NCI-H69 (cell line): ENCODE data around the gene OSCP1.
"Not testable (repeated sequence)": the region's sequence is repeated elsewhere in the genome, so short reads cannot be mapped to it uniquely, and the experiment has no call there.

ENCODE experiments used
- DNase-seq: peaks from one replicate; lab custom pipeline; 2025; lab: John Stamatoyannopoulos, UW

Gene OSCP1

GRCh38 chr1:36450270-36450918 is at the start of gene OSCP1:
OSCP1 (minus strand) TSS chr1:36450451; CDS start chr1:36450369, 82 bp downstream.
- peak; percentile 95 for DNase-seq

DNA sequence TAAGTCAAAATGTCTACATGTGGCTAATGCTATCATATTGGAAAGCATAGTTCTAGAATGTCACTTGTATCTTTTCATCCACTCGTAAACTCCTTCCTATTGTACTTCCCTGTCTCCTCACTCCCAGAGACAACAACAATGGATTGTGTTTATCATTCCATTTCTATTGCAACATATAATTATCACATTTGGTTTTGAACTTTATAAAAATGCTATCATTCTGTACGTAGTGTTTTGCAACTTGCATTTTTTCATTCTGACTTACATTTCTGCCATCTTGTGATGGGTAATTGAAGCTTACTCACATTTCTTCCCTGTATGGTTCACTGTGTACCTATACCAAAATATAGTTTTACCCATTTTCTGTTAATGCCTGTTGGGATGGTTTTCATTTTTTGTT is 47.0 kb upstream of the OSCP1 start:
- no peak for DNase-seq

DNA sequence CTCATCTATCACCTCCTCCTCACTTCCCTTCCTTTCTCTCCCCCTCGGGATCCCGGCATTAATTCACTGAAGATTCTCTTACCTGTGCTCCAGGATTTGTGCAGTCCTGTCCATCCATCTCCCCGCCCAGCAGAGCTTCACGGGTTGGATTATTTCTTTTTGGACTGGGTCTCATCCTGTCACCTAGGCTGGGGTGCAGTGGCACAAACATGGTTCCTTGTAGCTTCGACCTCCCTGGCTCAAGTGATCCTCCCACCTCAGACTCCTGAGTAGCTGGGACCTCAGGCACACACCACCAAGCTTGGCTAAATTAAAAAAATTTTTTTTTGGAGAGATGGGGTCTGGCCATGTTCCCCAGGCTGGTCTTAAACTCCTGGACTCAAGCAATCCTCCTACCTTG is 44.7 kb upstream of the OSCP1 start:
- no peak for DNase-seq

- no peak for DNase-seq
Observed at GRCh38 chr1:36493524-36493923, 43.3 kb upstream of the OSCP1 start.

DNA sequence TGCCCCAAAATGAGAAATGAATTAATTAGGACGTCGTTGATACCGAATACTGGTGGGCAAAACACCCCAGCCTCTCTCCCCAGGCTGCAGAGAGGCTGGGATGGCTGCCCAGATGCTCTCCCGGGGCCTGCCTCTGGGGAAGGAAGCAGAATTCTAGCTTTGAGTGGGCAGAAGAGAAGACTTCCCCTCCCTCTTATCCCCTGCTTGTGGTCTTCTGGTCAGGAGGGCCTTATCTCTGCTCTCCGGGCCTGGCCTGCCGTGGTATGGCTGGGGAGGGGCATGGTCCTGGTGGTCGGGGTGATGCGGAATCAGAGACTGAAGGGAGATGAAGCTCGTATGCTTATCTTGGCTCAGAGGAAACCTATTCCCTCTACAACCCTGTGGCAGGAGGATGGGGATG is 42.2 kb upstream of the OSCP1 start:
- DNase-seq, result no peak

GRCh38 chr1:36489258-36490051 is 39.2 kb upstream of the OSCP1 start:
- not testable (repeated sequence) for DNase-seq

- no peak for DNase-seq
Observed at GRCh38 chr1:36487906-36488305, 37.7 kb upstream of the OSCP1 start.

- not testable (repeated sequence) for DNase-seq
Observed at GRCh38 chr1:36487336-36487725, 37.1 kb upstream of the OSCP1 start.

GRCh38 chr1:36486439-36487335 is 36.4 kb upstream of the OSCP1 start:
- peak; percentile 87 for DNase-seq

DNA sequence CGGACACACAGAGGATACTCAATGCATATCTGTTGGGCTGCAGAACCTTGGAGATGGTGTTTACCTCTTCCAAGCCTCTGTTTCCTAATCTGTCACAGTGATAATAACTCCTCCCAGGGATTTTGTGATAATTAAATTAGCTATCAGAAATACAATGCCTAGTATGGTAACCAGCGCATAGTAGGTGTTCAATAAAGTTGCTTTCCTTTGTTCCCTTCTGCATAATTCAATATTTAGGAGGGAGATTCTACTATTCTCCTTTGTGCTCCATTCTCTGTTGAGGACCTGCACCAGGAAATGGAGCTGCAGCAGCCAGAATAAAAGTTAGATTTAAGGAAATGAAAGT is 35.8 kb upstream of the OSCP1 start:
- DNase-seq, result no peak

DNA sequence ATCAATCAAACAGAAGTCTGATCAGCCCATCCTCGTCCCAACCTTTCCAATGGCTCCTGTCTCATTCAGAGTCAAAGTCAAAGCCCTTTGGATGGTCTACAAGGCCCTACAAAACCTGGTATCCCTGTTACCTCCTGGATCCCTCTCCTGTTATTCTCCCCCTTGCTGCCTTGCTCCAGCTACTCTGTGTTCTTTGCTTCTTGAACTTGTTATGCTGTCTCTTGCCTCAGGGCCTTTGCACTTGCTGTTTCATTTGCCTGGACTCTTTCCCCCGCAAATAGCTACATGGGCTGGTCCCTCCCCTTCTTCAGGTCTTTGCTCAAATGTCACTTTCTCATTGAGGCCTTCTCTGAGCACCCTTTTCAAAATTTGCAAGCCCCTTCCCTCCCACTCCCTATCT is 33.8 kb upstream of the OSCP1 start:
- DNase-seq, result no peak

- no peak for DNase-seq
Observed at GRCh38 chr1:36482724-36483388, 32.6 kb upstream of the OSCP1 start, which contains the start of gene CSF3R. CSF3R (minus strand) TSS chr1:36482913; CDS start chr1:36479496, 3,417 bp downstream.

- no peak for DNase-seq
Observed at GRCh38 chr1:36481771-36482723, 31.8 kb upstream of the OSCP1 start.

DNA sequence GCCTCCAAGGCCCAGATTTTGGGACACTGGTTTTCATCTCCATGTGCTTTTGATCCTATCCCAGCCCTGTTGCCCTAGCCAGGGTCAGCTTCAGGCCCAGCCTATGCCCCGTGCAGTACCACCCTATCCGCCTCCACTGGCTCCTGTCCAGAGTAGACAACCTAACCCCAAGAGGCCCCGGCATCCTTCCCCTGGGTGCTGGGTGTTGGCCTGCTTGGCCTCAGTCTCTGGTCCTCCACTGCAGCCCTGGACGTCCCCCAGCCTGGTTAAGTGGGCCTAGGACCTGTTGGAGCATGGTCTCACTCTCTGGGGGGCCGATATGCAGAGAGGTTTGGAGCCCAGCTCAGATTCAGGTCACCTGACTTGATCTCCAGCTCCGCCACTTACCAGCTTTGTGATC is 30.8 kb upstream of the OSCP1 start:
- DNase-seq, result no peak

GRCh38 chr1:36480161-36480560 is 29.9 kb upstream of the OSCP1 start:
- no peak for DNase-seq

DNA sequence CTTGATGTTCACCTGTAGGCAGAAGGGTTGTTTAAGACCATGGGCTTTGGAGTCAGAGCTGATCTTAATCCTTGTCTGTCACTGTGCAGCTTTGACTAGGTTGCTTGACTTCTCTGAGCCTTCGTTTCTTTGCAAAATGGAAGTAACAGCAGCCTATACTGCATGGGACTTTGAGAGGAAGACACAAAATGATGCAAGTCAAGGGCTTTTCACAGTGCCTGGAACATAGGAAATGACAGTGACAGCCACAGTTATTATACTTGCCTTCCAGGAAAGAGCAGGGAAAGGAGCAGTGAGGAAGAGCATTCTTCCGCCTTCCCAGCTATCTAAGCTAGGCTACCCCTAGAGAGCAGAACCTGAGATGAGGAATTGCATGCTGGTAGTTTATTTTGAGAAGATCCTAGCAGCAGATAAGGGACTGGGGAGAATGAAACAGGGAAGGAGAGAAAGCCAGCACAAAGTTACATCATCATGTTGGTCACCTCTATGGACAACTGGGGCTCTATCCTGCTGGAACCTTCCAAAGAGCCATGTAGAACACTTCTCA is 29.3 kb upstream of the OSCP1 start:
- DNase-seq, result no peak

DNA sequence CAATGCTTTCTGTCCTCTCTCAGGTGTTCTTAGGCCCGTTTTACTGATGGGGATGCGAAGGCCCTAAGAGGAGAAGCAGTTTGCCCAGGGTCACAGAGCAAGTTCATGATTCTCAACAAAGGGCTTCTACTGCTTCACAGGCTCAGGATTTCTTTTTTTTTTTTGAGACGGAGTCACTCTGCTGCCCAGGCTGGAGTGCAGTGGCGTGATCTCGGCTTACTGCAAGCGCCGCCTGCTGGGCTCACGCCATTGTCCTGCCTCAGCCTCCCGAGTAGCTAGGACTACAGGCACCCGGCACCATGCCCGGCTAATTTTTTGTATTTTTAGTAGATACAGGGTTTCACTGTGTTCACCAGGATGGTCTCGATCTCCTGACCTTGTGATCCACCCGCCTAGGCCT is 27.4 kb upstream of the OSCP1 start:
- not testable (repeated sequence) for DNase-seq

GRCh38 chr1:36476945-36477344 is 26.7 kb upstream of the OSCP1 start:
- DNase-seq, result peak; percentile 13

- DNase-seq, result no peak
Observed at GRCh38 chr1:36475910-36476604, 25.8 kb upstream of the OSCP1 start.

GRCh38 chr1:36475341-36475740 is 25.1 kb upstream of the OSCP1 start:
- no peak for DNase-seq
